Measurements from ENCODE around the gene PHF23. TPM values are rescaled to one million over a fixed set of nuclear protein-coding genes. Genes with fewer than 3 reads are reported as not detected.

The PHF23 gene
- total RNA-seq, 1 donor from 2014 or later, result 46.2 TPM

GRCh38 chr17:7262935-7263800 is 23.9 kb upstream of the PHF23 start:
- DNase-seq, result peak; percentile 70
- peaks cover 22% of the 10 kb centered on the region for H3K4me1 Mint-ChIP-seq
- H3K36me3 Mint-ChIP-seq (ENCODE audit: low read depth), result peaks cover 18% of the 10 kb centered on the region
- intact Hi-C loops (cut with micrococcal nuclease), result loop anchor here (2.0 kb wide), 1 partner anchor 18 kb away; the partner anchor contains the start of gene SLC2A4
- peak overlapping the region; percentile 63 for H3K27ac Mint-ChIP-seq
- H3K27me3 Mint-ChIP-seq, result peaks cover 30% of the 10 kb centered on the region
- H3K9me3 Mint-ChIP-seq, result no peaks in the 10 kb centered on the region
- H3K4me3 Mint-ChIP-seq, result peak overlapping the region; percentile 79

DNA sequence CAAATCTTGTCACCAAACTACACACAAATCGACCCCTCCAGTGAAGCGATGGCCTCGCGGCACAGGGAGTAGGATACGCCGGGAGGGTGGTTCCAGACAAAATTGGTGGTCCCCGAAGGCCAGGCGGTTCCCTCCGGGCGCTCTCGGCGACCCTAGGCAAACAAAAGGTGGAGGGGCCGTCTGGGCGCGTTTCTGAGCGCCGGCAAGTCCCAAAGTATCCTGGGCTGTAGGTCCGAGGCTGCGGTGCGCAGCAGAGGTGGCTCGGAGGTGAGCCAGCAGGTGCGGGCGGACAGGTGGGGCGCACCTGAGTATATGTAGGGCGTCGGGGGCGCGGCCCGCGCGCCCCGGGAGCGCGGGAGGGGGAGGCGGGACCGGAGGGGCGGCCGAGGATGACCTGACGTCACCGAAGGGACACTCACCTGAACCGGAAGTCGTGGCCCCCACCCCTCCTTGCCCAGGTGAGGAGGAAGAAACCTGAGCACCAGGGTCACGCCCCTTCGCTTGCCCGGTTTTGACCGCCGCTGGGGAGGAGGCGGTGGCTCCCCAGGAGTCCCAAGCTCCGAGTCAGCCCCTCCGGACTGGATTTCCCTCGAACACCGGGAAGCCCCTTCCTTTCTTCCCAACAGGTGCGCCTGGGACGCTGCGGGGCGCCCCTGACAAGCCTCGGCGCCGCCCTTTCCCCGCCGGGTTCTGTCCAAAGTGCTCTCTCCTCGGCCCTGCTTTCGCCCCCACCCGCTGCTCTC is 23.1 kb upstream of the PHF23 start, which contains the start of gene CLDN7:
Gene CLDN7, minus strand, starts transcription at position 287 of the 743 bp plus-strand sequence. CDS start 435 bp downstream, outside the sequence.
- peaks cover 19% of the 10 kb centered on the region for H3K36me3 Mint-ChIP-seq (ENCODE audit: low read depth)
- intact Hi-C loops (cut with micrococcal nuclease), result loop anchor here (2.0 kb wide), 1 partner anchor 18 kb away; the partner anchor contains the start of gene SLC2A4
- H3K27me3 Mint-ChIP-seq, result peaks cover 29% of the 10 kb centered on the region
- H3K27ac Mint-ChIP-seq, result peak within 1 kb of the TSS; percentile 63
- H3K4me3 Mint-ChIP-seq, result peak within 1 kb of the TSS; percentile 79
- no peaks in the 10 kb centered on the region for H3K9me3 Mint-ChIP-seq
- H3K4me1 Mint-ChIP-seq, result peaks cover 22% of the 10 kb centered on the region
- no peak for DNase-seq

DNA sequence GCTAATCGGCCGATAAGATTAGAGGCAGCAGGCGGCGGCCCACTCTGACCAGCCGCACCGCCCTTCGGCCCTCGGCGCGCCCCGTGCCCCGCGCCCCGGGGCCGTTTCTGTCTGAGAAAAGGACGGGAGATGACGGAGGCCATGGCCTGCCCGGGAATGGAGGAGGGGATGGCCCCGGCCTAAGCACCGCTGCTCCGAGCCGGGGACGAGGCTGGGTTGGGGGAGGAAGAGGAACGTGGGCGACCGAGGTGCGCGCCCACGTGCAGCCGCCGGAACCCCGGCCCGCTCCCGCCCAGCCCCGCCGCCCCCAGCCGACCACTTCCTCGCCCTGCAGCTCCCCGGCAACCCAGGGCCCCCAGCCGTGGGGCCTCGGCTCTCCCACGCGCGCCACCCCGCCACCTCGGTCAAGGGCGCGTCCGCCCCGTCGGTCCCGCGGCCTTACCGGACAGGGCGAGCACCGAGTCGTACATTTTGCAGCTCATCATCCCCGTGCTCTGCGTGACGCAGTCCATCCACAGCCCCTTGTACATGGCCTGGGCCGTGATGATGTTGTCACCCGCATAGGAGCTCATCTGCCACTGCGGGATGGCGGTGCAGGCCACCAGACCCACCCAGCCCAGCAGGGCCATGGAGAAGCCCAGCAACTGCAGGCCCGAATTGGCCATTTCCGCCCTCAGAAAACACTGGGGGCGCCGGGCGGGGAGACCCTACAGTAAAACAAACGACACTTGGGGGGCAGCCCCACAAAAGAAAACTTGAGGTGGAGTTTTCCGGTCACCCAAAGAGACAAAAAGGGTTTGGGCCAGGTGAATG is 22.3 kb upstream of the PHF23 start:
- DNase-seq, result peak; percentile 71
- Mint-ChIP-seq H3K27ac (peak overlapping the region; percentile 46), H3K4me1 (peaks cover 22% of the 10 kb centered on the region), H3K9me3 (no peaks in the 10 kb centered on the region), H3K27me3 (peaks cover 26% of the 10 kb centered on the region), H3K4me3 (peak overlapping the region; percentile 69), H3K36me3 (ENCODE audit: low read depth) (peaks cover 26% of the 10 kb centered on the region)
- intact Hi-C loops (cut with micrococcal nuclease), result loop anchor here (2.0 kb wide), 1 partner anchor 19 kb away; the partner anchor contains the start of gene SLC2A4

DNA sequence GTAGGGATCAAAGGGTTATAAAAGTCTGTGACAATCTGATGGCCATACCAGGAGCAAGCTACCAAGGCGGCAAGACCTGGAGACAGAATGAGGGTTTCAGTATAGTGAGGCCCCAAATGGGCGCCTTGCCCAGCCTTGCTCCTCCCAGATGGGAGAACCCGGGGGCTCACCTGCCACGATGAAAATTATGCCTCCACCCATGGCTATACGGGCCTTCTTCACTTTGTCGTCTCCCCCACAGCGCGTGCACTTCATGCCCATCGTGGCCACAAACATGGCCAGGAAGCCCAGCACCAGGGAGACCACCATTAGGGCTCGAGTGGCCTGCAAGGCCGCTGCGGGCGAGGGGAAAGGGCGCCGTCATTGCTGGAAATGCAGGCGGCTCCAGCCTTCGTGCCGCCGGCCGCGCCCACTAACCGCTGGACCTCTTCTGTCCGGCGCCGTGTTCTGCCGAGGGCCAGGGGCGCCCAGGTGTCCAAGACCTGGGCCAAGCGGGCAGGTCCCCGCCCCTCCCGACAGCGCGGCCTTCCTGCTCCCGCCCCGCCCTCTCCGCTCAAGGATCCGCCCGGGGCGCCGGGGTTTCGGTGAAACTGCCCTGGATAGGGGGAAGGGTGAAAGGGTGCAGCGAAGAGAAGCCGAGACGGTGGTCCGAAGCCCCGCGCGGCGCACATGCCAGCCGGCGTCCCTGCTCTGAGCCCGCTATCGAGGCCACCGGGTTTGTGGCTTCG is 21.6 kb upstream of the PHF23 start:
- DNase-seq, result peak; percentile 80
- peaks cover 22% of the 10 kb centered on the region for H3K4me1 Mint-ChIP-seq
- H3K36me3 Mint-ChIP-seq (ENCODE audit: low read depth), result peaks cover 32% of the 10 kb centered on the region
- H3K27ac Mint-ChIP-seq, result no peak overlapping the region
- peaks cover 26% of the 10 kb centered on the region for H3K27me3 Mint-ChIP-seq
- intact Hi-C loops (cut with micrococcal nuclease), result no loop called here
- no peaks in the 10 kb centered on the region for H3K9me3 Mint-ChIP-seq
- peak overlapping the region; percentile 49 for H3K4me3 Mint-ChIP-seq

DNA sequence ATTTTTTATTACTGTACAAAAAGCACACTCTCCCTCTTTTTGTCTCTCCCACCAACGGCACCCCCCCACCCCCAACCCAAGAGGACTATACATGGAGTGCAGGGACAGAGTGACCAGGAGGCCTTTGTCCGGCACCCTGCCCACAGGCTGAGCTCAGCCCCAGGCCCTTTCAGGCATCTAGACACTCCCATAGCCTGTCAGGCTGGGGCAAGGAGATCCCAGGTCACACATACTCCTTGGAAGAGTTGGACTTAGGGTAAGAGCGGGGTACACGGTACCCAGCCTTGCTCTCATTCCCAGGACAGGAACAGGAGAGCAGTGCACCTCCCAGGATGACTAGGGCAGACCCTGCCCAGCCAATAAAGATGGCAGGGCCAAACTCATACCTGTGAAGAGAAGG is 20.9 kb upstream of the PHF23 start:
- Mint-ChIP-seq H3K27ac (no peak overlapping the region), H3K4me1 (peaks cover 22% of the 10 kb centered on the region), H3K36me3 (ENCODE audit: low read depth) (peaks cover 34% of the 10 kb centered on the region), H3K27me3 (peaks cover 26% of the 10 kb centered on the region), H3K4me3 (no peak overlapping the region), H3K9me3 (no peaks in the 10 kb centered on the region)
- DNase-seq, result no peak
- intact Hi-C loops (cut with micrococcal nuclease), result no loop called here

GRCh38 chr17:7259555-7259889 is 20.3 kb upstream of the PHF23 start:
- H3K27me3 Mint-ChIP-seq, result peaks cover 24% of the 10 kb centered on the region

GRCh38 chr17:7258731-7259554 is 19.7 kb upstream of the PHF23 start:
- DNase-seq, result no peak
- H3K27ac Mint-ChIP-seq, result no peak overlapping the region
- H3K9me3 Mint-ChIP-seq, result no peaks in the 10 kb centered on the region

More at GRCh38 chr17:7259555-7259889, 20.3 kb upstream of the PHF23 start:
- Mint-ChIP-seq H3K4me1 (peaks cover 25% of the 10 kb centered on the region), H3K4me3 (peak overlapping the region; percentile 12), H3K27ac (no peak overlapping the region), H3K36me3 (ENCODE audit: low read depth) (peaks cover 40% of the 10 kb centered on the region), H3K9me3 (no peaks in the 10 kb centered on the region)
- no peak for DNase-seq
- intact Hi-C loops (cut with micrococcal nuclease), result no loop called here

DNA sequence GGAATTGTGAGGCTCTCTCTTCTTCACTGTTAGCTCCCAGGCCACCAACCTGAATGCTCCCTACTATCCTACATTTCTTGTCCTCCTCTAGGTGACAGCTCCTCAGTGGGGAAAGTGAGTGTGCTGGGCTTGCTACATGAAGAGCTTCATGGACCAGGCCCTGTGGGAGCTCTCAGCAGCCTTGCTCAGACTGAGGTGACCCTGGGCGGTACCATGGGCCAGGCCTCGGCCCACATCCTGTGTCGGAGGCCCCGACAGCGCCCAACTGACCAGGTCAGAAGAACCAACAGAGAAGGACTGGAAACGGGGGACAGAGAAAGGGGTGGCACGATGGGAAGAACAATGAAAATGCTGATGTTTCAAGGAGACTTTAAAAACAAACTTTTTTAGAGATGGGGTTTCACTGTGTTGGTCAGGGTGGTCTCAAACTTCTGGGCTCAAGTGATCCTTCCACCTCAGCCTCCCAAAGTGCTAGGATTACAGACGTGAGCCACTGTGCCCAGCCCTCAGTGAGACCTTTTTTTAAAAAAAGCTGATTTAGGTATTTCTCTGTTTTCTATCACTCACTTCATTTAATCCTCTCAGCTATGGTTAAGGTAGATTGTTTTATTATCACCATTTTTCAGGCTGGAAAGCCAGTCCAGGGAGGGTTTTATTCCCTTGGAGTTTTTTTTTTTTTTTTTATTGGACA is 17.7 kb upstream of the PHF23 start:
- H3K4me3 Mint-ChIP-seq, result no peak overlapping the region
- DNase-seq, result no peak
- intact Hi-C loops (cut with micrococcal nuclease), result no loop called here
- H3K27me3 Mint-ChIP-seq, result peaks cover 3% of the 10 kb centered on the region
- peaks cover 51% of the 10 kb centered on the region for H3K36me3 Mint-ChIP-seq (ENCODE audit: low read depth)
- peak overlapping the region; percentile 53 for H3K27ac Mint-ChIP-seq
- H3K4me1 Mint-ChIP-seq, result peaks cover 25% of the 10 kb centered on the region
- H3K9me3 Mint-ChIP-seq, result no peaks in the 10 kb centered on the region

More at GRCh38 chr17:7258731-7259554, 19.7 kb upstream of the PHF23 start:
- H3K4me3 Mint-ChIP-seq, result peak overlapping the region; percentile 12
- intact Hi-C loops (cut with micrococcal nuclease), result no loop called here
- H3K36me3 Mint-ChIP-seq (ENCODE audit: low read depth), result peaks cover 42% of the 10 kb centered on the region
- peaks cover 19% of the 10 kb centered on the region for H3K27me3 Mint-ChIP-seq
- peaks cover 25% of the 10 kb centered on the region for H3K4me1 Mint-ChIP-seq

DNA sequence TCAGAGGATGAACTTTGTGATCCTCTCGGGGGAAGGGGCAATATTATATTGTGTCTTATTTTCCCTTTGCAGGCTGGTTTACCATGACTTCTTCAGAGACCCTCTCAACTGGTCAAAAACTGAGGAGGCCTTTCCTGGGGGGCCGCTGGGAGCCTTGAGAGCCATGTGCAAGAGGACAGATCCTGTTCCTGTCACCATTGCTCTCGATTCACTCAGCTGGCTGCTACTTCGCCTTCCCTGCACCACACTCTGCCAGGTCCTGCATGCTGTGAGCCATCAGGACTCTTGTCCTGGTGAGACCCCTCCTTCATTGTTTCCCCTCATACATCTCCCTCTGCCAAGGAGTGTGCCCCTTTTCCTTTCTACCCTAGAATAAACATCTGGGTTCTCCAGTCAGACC is 15.3 kb upstream of the PHF23 start:
- H3K9me3 Mint-ChIP-seq, result no peaks in the 10 kb centered on the region
- H3K27me3 Mint-ChIP-seq, result no peaks in the 10 kb centered on the region
- peaks cover 35% of the 10 kb centered on the region for H3K4me1 Mint-ChIP-seq
- H3K4me3 Mint-ChIP-seq, result no peak overlapping the region
- DNase-seq, result no peak
- peak overlapping the region; percentile 59 for H3K27ac Mint-ChIP-seq
- intact Hi-C loops (cut with micrococcal nuclease), result loop anchor here (5.0 kb wide), 2 partner anchors 308 to 433 kb away; partner anchors contain the start of genes SENP3, TP53 and WRAP53
- peaks cover 52% of the 10 kb centered on the region for H3K36me3 Mint-ChIP-seq (ENCODE audit: low read depth)

- H3K27ac Mint-ChIP-seq, result peak overlapping the region; percentile 100
- H3K36me3 Mint-ChIP-seq (ENCODE audit: low read depth), result peaks cover 47% of the 10 kb centered on the region
- H3K4me1 Mint-ChIP-seq, result peaks cover 44% of the 10 kb centered on the region
- DNase-seq, result no peak
- H3K27me3 Mint-ChIP-seq, result no peaks in the 10 kb centered on the region
- H3K9me3 Mint-ChIP-seq, result no peaks in the 10 kb centered on the region
- H3K4me3 Mint-ChIP-seq, result peak overlapping the region; percentile 95
- intact Hi-C loops (cut with micrococcal nuclease), result loop anchor here (2.0 to 5.0 kb wide), 3 partner anchors 38 to 434 kb away; partner anchors contain the start of genes SENP3, TP53 and WRAP53
These were observed 13.8 kb upstream of the PHF23 start for GRCh38 chr17:7253082-7253481.

GRCh38 chr17:7252176-7253043 is 13.2 kb upstream of the PHF23 start, which contains the start of gene ELP5:
Gene ELP5 (plus strand): TSS chr17:7252215. CDS start chr17:7252551, 336 bp downstream.
- Mint-ChIP-seq H3K36me3 (ENCODE audit: low read depth) (peaks cover 46% of the 10 kb centered on the region), H3K4me3 (peak within 1 kb of the TSS; percentile 95), H3K27me3 (no peaks in the 10 kb centered on the region), H3K4me1 (peaks cover 45% of the 10 kb centered on the region), H3K9me3 (no peaks in the 10 kb centered on the region), H3K27ac (peak within 1 kb of the TSS; percentile 100)
- intact Hi-C loops (cut with micrococcal nuclease), result loop anchor here (1.0 to 5.0 kb wide), 6 partner anchors 9 to 435 kb away; partner anchors contain the start of genes EIF5A, PHF23, SENP3 and TP53
- DNase-seq, result peak; percentile 97
